ENCODE data around the gene C1QTNF5.

The C1QTNF5 gene

GRCh38 chr11:119335655-119336543 is 4.8 kb downstream of the C1QTNF5 start:
- DNase-seq: no peak

GRCh38 chr11:119335091-119335654 is 5.5 kb downstream of the C1QTNF5 start:
- no peak for DNase-seq

- DNase-seq: peak; percentile 95 to 97
These were observed 6.3 kb downstream of the C1QTNF5 start, which contains the start of gene RNF26 for GRCh38 chr11:119334174-119334930. Gene RNF26 (plus strand): TSS chr11:119334527. CDS start chr11:119335123, 596 bp downstream.

GRCh38 chr11:119332111-119332765 is 8.4 kb downstream of the C1QTNF5 start:
- DNase-seq: no peak

GRCh38 chr11:119330237-119330636 is 10.4 kb downstream of the C1QTNF5 start:
- no peak for DNase-seq

- no peak for DNase-seq
These were observed 11.4 kb downstream of the C1QTNF5 start for GRCh38 chr11:119329320-119329719.

GRCh38 chr11:119324189-119324588 is 16.5 kb downstream of the C1QTNF5 start:
- DNase-seq: no peak

- peak; percentile 36 to 56 for DNase-seq
These were observed 17.1 kb downstream of the C1QTNF5 start for GRCh38 chr11:119323532-119324033.

GRCh38 chr11:119322921-119323531 is 17.7 kb downstream of the C1QTNF5 start:
- DNase-seq: no peak

GRCh38 chr11:119322360-119322739 is 18.3 kb downstream of the C1QTNF5 start:
- no peak for DNase-seq

GRCh38 chr11:119320776-119321524 is 19.7 kb downstream of the C1QTNF5 start:
- DNase-seq: no peak

- DNase-seq: no peak
These were observed 20.4 kb downstream of the C1QTNF5 start for GRCh38 chr11:119320240-119320775.

- DNase-seq: no peak
These were observed 20.9 kb downstream of the C1QTNF5 start for GRCh38 chr11:119319700-119320239.

- DNase-seq: no peak
These were observed 21.5 kb downstream of the C1QTNF5 start for GRCh38 chr11:119319136-119319699.

GRCh38 chr11:119318240-119319135 is 22.2 kb downstream of the C1QTNF5 start:
- DNase-seq: no peak

GRCh38 chr11:119317592-119318239 is 23.0 kb downstream of the C1QTNF5 start:
- no peak for DNase-seq

- DNase-seq: peak in 1 of 2 experiments; percentile 43
These were observed 23.7 kb downstream of the C1QTNF5 start, which contains the start of gene MCAM for GRCh38 chr11:119316729-119317591. Gene MCAM (minus strand): TSS chr11:119317130. CDS start chr11:119317101, 29 bp downstream.

All from NCI-H1930 (cell line).